IMR-90 (cell line): Measurements from ENCODE around the gene PPP1R14B.

Experiments used
- CTCF ChIP-seq: conservative IDR thresholded peaks from 2 replicates; pipeline ENCODE4 v1.5.1; 2012; ENCODE audit warnings: mild to moderate bottlenecking, low read depth, low read length, improper control_type of control experiment
- RAD21 ChIP-seq: IDR thresholded peaks from 2 replicates; pipeline ENCODE4 v1.6.1; 2012; ENCODE audit warnings: low read length, improper control_type of control experiment

- TF ChIP-seq CTCF (no peak), RAD21 (no peak)
These were observed 29.9 kb downstream of the PPP1R14B start for GRCh38 chr11:64216879-64217278.
